NB4 (cell line): ENCODE results near the gene UPK3BL1.
"Not testable (repeated sequence)": the region's sequence is repeated elsewhere in the genome, so short reads cannot be mapped to it uniquely, and the experiment has no call there.

Experiments used
- MAX ChIP-seq: IDR thresholded peaks from 2 replicates; pipeline ENCODE4 v1.6.1; 2011; ENCODE audit warnings: low read depth, low read length
- MYC ChIP-seq: IDR thresholded peaks from 2 replicates; pipeline ENCODE4 v1.6.1; 2011; ENCODE audit warnings: low read depth, low read length
- POLR2A ChIP-seq: IDR thresholded peaks from 2 replicates; pipeline ENCODE4 v1.6.1; 2011; ENCODE audit warnings: mild to moderate bottlenecking; ENCODE audit not compliant: insufficient read length; ENCODE audit errors: extremely low read depth
- TF ChIP-seq, protein P1 (sequence below): IDR thresholded peaks from one replicate; pipeline ENCODE4 v1.5.1; 2012; ENCODE audit warnings: low read depth, low read length

DNA sequence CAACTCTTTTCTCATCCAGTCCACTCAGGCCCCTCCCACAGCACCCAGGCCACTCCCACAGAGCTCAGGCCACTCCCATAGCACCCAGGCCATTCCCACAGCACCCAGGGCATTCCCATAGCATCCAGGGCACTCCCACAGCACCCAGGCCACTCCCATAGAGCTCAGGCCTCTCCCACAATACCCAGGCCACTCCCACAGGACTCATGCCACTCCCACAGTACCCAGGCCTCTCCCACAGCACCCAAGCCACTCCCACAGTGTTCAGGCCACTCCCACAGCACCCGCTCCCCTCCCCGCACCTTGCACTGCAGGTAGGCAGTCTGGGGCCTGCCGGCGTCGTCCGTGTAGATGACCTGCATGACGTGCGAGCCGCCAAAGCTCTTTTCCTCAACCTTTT is 52.7 kb downstream of the UPK3BL1 start:
- TF ChIP-seq, protein P1, sequence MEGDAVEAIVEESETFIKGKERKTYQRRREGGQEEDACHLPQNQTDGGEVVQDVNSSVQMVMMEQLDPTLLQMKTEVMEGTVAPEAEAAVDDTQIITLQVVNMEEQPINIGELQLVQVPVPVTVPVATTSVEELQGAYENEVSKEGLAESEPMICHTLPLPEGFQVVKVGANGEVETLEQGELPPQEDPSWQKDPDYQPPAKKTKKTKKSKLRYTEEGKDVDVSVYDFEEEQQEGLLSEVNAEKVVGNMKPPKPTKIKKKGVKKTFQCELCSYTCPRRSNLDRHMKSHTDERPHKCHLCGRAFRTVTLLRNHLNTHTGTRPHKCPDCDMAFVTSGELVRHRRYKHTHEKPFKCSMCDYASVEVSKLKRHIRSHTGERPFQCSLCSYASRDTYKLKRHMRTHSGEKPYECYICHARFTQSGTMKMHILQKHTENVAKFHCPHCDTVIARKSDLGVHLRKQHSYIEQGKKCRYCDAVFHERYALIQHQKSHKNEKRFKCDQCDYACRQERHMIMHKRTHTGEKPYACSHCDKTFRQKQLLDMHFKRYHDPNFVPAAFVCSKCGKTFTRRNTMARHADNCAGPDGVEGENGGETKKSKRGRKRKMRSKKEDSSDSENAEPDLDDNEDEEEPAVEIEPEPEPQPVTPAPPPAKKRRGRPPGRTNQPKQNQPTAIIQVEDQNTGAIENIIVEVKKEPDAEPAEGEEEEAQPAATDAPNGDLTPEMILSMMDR: not testable (repeated sequence)
- not testable (repeated sequence) for TF ChIP-seq POLR2A, MYC, MAX
